22Rv1 (cell line): Measurements from ENCODE around the gene TNP1.

Source experiments
- H3K27ac ChIP-seq: fragments of 450-650 bp; 2 replicates; pipeline ENCODE4 v1.5.1; 2017
- CTCF ChIP-seq: fragments of 450-650 bp; IDR thresholded peaks from 2 replicates; pipeline ENCODE4 v1.5.1; 2017; ENCODE audit warnings: mild to moderate bottlenecking
- ZFX ChIP-seq: fragments of 450-650 bp; IDR thresholded peaks from 2 replicates; pipeline ENCODE4 v1.6.1; 2017; ENCODE audit warnings: antibody characterized with exemption, borderline replicate concordance

The TNP1 gene

DNA sequence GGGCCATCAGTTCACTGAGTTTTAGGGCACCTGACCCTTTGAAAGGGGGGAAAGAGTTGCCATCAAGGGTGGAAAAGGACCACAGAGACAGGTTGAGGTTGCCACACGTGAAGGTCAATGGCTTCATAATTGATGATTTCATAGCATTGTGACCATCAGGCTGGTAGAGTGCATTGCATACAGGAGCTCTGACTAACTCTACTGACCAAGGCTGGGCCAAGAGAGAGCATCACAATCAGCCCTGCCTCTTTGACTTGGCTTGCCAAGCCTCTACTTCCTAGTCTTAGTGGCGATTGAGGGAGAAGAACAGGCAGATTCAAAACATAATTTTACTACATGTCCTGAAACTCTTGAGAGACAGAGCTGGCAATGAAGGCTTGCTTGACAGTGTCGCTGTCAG is 5.8 kb upstream of the TNP1 start:
- TF ChIP-seq ZFX (no peak), CTCF (no peak)

GRCh38 chr2:216863946-216864345 is 4.1 kb upstream of the TNP1 start:
- TF ChIP-seq ZFX (no peak), CTCF (no peak)
- H3K27ac ChIP-seq: no peak overlapping the region

More for the DNA sequence above, 5.8 kb upstream of the TNP1 start:
- H3K27ac ChIP-seq: no peak overlapping the region

DNA sequence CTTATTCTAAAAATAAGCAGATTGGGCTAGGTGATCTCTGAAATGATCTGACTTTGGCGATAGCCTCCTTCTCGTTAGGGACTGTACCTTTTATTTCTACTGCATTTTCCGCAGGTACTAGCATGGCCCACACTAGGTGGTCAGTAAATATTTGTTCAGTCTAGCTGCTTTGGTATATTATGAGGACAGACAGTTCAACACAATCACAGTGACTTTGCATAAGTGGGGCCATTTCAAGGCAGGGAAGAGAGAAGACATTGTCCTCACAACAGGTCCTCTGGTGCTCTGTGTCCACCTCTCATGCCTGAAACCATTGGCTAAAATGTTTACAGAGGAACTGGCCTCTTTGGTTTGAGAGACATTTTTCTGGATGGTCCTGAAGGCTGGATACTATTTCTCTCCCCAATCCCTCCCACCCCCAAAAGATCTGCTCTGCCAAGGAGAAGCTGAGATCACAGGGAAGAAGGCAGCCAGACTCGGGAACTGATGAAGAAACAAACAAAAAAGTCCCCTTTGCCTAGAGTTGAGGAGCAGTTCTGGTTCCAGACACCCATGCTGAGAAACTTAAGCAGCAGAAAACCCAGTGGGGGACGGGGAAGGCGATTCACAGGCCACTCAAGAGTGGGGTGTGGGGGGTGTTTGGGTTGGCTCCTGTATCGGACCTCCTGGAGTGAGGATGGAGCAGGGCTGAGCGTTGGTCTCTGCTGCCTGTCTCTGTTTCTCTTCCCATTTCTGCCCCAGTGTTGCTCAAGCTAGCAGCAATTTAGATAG is 2.9 kb upstream of the TNP1 start:
- no peak overlapping the region for H3K27ac ChIP-seq
- no peak for TF ChIP-seq ZFX
- no peak for TF ChIP-seq CTCF

GRCh38 chr2:216860426-216861137 is 718 bp upstream of the TNP1 start:
- no peak overlapping the region for H3K27ac ChIP-seq
- TF ChIP-seq CTCF (no peak), ZFX (no peak)

- H3K27ac ChIP-seq: no peak overlapping the region
- TF ChIP-seq CTCF (no peak), ZFX (no peak)
Measured at GRCh38 chr2:216858312-216858711, 1.6 kb downstream of the TNP1 start.

GRCh38 chr2:216857131-216857550 is 2.7 kb downstream of the TNP1 start:
- H3K27ac ChIP-seq: no peak overlapping the region
- TF ChIP-seq CTCF (no peak), ZFX (no peak)
